Stimulated activated CD8-positive, alpha-beta memory T cell treated with anti-CD3 and anti-CD28 coated beads, Interleukin-12 subunit alpha, Interleukin-12 subunit beta, amount 100 ng/mL, for 4 hours (primary cell): Measurements from ENCODE around the gene BRDT.
"Not testable (repeated sequence)": the region's sequence is repeated elsewhere in the genome, so short reads cannot be mapped to it uniquely, and the experiment has no call there.

ENCODE experiments used
- DNase-seq: peaks from one replicate; pipeline ENCODE4 v3.0.0-alpha.2; 2020; ENCODE audit warnings: low read depth

BRDT gene

DNA sequence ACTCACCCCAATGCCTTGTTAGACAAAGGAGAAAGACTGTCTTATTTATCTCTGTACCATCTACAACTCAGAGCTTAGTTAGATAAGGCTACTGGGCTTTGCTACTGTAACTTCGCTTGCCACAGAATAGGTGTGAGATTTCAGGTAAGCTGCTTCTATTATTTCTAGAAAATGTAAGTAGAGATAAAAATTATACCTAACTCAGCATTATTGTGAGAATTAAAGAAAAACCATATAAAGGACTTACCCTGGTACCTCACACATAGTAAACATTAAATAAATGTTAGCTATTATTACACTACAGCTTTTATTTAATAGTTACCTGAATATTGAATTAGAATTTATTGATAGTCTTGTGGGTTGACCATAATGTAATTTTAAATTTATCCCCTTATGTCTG lies 44.1 kb downstream of the BRDT start:
- no peak for DNase-seq

DNA sequence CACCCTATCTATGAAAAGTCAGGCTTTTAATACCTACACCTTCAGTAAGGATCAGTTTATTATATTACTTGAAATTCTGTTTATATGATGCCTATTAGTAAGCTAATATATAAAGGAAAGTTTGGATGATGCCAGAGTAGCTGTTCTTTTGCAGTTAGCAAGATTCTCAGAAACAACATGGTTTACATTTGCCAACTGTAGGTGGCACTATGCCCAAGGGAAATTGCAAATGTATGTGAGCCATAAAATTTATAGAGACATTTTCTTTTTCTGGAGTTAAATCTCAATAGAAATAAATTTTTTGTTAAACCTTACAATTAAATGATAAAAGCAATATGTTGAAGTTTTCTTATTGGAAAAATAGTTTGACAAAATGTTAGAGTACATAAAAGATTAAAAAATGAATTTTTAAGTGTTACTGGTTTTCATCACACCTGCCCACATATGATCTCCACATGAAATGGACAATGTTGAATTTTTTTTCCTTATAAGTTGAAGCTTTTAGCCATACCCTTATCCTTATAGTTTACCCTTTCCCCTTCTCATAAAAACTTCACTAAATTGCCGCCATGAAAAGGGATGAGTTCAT lies 48.5 kb downstream of the BRDT start:
- DNase-seq = no peak

DNA sequence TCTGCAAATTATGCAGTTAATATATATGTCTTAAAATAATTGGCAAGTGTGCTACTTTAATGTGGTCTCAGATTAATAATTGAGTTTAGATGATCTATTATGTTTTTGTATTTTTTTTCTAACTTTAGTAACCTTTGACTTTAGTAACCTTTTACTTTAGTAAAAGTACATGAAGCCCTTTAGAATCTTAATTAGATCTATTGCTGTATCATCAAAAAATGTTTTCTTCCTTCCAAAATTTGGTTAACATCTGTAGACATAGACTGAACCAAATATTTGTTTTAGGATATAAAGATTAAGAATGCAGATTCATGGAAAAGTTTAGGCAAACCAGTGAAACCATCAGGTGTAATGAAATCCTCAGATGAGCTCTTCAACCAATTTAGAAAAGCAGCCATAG lies 54.9 kb downstream of the BRDT start:
- DNase-seq = no peak

DNA sequence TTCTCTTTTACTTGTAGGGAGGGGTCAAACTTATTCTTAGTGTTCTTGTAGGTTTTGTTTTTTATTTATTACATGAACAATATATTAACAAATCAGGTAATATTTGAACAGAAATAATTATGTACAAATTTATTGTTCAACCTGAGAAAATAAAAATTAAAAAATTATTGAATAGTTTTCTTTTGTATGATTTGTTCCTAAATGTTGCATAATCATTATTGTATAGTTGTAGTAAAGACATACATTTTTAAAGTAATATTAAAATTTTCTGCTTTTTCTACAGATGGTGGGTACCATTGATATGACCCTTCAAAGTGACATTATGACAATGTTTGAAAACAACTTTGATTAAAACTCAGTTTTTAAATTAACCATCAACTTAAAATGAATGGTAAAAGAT lies 64.7 kb downstream of the BRDT start:
- DNase-seq = no peak

DNA sequence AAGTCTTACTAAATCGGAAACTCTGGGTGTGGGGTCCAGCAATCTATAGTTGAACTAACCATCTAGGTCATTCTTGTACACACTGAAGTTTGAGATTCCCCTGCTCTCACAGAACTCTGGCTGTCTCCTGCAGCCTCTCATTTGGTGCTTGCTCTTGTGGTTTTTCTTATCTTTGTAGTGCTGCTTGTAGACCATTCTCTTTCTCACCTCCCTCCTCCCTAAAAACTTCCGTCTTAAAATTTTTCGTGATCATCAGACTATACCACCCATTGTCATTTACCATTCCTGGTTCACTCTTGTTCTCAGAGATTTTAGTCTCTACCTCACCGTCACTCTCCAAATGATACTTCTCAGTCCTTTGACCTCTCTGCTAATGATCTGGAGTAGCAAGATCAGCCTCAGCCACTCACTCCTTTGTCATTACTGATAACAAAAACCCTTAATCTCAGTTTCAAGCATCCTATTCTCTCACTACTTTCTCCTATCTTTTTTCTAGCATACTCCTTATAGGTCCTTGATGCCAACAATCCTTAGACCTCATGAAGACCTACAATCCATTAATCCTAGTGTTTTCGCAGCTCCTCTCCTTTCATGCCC lies 67.6 kb downstream of the BRDT start:
- no peak for DNase-seq

DNA sequence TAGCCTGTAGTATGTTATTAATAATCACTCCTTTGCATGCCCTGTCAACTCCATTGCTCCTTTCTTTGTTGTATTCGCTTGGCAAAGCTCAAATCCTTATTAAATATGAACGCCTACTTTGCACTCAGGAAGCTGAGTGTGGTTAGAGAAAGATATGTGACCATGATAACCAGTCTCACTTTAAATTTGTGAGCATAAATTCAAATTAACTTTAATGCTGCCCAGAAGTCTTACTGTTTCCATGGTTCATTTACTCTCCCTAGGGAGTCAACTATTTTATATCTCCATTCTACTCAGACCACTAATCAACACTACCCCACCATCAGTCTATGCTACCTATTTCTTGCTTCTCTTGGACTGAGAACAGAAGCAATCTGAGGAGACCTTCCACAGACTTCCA lies 68.5 kb downstream of the BRDT start:
- no peak for DNase-seq

DNA sequence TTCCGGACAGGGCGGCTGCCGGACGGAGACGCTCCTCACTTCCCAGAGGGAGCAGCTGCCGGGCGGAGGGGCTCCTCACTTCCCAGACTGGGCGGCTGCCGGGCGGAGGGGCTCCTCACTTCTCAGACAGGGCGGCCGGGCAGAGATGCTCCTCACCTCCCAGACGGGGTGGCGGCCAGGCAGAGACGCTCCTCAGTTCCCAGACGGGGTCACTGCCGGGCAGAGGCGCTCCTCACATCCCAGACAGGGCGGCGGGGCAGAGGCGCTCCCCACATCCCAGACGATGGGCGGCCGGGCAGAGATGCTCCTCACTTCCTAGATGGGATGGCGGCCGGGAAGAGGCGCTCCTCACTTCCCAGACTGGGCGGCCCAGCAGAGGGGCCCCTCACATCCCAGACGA lies 76.8 kb downstream of the BRDT start:
- DNase-seq = not testable (repeated sequence)

DNA sequence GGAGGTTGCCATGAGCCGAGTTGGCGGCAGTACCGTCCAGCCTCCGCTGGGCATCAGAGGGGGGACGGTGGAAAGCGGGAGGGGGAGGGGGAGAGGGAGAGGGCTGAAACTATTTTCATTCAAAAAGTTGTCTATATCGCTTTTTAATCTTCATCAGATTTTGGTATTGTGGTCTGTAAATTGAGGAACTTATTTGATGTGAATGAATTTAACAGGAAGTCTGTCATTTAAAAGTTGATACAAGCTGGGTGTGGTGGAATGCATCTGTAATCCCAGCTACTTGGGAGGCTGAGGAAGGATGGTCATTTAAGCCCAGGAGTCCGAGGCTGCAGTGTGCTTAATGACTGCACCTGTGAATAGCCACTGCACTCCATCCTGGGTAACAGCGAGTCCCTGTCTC lies 77.6 kb downstream of the BRDT start:
- no peak for DNase-seq

DNA sequence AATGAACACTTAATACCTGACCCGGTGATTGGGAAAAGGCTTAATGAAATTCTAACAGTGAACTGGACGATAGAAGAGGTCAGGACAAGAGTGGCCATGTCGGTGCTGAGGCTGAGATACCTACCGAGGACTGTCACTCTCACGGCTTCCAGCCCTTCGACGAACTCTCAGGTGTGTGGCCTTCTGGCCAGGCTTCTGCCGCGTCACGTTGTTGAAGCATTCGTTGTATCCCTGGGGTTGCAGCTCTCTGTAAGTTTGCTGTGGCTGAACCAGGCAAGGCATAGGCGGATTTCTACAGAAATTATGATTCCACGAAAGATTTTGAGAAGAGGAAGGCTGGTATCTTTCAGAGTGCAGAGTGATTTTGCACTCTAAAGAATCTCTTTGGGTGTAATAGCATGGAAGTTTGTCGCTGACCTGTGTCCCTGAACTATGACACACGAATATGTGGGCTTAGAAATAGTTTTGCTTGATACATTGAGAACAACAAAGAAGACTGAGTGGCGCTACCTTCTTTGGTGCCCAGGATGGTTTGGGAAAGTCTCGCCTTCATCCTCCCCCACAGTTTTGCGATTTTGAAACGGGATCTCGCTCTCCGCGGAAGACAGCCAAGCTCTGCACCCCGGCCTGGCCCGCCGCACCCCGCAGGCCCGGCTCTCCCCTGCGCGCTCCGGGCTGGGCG lies 80.2 kb downstream of the BRDT start:
- no peak for DNase-seq

DNA sequence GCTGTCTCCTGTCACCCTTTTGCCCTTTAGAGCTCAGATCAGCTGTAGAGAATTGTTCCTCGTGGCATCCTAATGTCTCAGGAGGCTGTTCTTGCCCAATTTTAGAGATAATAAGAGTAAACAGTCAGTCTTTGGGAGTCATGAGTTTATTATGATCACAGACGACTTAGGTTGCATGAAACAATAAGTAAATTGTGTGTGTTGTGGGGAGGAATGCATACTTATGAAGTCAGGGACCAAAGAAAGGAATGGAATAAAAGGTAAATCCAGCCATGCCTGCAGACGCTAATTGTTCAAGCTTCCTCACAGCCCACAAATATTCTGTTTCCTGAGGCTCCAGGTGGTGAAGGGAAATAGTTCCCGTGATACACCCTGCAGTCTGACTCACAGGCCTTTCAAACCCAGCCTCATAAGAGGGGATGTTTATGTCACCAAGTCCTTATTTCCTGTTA lies 81.5 kb downstream of the BRDT start:
- DNase-seq = no peak

DNA sequence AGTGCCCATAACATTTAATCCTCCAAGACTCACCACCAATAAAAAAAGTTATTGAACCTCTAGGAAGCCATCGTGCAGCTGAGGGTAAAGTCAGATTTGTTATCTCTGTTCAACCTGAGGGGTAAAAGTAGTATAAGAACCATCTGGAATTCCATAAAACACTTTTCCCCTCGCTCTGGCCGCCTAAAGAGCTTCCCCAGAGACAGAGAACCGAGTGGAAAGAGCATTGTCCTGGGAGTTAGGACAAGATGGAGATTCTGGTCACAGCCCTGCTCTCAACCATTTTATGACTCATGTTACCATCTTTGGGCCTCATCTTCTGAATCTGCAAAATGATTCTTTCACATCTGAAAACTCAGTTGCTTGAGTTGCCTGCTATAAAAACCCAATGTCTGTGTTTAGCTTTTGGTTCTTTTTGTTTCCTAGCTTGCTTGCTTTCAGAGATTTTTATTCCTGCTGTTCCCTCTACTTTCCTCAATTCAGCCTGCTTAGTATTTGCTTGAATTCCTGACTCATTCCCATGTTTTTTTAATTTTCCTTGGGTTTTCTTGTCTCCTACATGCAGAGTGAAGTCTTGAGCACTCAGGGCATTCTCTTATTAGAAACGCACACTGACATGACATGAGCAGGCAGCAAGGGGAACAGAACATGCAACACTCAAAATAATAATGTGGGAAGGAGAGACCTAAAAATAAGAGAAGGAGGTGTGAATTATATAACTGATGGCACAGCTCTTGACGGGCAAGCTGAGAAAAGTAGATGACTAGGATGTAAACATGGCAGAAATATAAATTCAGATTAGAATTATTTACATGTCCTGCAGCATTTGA lies 82.3 kb downstream of the BRDT start:
- no peak for DNase-seq

DNA sequence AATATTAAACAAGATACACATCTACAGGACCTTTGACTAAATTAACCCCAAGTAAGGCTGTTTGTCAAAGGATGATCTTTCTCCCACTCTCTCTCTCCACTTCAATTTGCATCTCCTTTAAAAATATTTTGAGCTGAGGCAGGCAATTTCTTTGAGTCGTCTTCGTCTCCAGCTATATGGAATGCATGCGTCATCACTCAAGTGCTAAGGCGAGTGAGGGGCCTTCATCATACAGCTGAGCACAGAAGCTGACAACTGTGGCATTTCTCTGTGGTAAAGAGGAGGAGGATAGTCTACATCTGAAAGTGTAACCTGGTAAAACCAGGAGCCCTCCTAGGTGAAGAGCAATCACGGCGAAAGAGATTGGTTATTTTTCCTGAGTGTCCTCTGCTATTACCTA lies 88.2 kb downstream of the BRDT start:
- DNase-seq = no peak

DNA sequence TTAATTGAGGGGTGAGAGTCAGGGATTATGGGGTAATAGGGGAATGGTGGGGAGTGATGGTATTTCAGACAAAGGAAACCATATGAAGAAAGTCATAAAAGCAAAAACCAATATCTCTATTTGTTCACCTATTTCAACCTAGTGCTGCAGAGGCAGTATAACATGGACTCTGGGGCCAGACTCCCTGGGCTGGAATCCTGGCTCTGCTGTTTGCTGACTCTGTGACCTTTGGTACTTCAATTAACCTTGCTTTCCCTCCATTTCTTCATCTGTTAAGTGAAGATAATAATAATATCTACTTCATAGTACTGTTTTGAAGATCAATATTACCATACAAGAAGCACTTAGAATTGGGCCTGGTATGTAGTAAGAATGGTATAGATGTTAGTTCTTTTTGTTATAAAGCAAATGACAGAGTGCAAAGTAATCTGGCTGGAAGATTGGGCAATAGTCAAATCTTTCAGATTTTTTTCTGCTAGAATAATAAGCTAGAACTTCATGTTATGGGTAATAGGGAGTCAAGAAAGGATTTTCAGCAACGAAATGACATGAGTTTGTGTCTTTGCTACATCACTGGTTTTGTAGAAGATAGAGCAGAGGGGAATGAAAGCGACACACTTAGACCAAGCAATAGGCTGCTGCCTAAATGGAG lies 89.6 kb downstream of the BRDT start:
- no peak for DNase-seq

DNA sequence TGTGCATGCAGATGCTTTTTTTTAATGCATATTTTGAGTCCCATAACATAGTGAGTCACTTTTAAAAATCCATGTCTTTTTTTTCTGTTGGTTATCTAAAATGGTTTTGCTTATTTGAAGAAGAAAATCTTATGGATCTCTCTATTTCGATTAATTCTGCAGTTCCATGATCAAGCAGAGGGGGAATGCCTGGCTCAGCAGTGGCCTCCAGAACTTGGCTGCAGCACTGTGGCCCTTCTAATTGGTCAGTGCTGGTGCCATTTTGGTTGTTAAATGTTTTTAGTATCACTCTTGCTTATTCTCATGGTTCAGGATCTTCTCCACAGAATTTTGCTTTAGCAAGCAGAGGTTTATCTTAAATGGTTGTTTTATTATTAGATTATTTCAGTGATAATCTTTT lies 91.8 kb downstream of the BRDT start:
- DNase-seq = no peak

DNA sequence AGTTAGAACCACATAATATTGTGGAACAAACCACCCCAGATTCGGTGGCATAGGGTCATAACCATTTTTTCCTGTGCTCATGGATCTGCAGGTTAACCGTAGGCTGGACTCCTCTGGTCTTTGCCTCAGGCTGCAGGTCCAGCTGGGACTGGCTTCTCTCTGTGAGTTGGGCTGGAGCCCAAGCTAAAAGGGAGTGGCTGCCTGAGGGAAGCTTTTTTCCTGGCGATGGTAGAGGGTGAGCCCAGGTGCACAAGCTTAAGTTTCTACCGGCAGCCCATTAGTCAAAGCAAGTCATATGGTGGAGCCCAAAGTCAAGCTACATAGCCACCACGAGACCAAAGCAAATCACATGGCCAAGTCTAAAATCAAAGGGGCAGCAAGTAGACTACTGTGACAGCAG lies 94.4 kb downstream of the BRDT start:
- DNase-seq = no peak

DNA sequence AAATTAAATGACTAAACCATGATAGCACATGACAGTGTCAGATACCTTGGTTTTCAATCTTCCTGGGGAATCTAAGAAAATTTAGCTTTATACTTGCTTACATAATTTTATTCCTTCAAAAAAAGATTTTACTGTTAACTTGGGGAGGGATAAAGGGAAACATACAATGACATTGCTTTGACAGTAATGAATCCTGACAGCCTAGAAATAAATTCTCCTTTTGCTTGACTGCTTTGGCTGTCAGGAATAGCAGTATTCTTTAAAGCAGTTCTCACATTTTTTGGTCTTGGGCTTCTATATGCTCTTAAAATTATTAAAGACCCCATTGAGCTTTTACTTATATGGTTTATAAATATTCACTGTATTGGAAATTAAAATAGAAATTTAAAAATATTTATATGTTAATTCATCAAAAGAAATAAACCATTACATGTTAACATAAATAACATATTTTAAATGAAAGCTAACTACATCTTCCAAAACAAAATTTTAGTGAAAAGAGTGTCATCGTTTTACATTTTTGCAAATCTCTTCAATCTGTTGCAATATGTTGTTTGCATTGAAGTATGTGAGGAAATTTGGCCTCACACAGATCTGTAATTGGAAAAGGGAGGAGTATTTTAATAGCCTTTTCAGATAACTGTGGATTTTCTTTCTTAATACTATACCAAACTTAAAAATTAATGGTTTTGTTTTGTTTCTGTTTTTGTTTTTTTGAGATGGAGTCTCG lies 96.7 kb downstream of the BRDT start:
- DNase-seq = no peak

DNA sequence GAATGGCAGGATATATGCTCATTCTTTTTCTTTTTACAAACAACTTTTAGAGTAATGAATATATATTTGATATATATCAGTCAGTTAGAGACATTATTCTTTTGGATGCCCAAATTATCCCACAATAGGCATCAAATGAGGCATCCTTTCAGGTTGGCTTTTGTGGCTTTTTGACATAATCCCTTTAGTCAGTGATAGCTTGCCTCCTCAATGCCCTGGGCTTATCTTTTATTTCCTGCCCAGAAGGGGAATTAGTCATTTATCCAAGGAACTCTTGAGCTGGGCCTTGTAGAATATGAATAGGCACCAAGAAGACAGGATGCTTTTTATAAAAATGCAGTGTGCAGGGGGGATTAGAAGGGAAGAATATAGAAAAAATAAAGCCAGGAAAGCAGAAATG lies 102.7 kb downstream of the BRDT start:
- no peak for DNase-seq
